Bronchial epithelial cell (primary cell): ENCODE measurements around the gene DHX35. TPM values are rescaled to one million over a fixed set of nuclear protein-coding genes. Genes with fewer than 3 reads are reported as not detected.

ENCODE experiments used
- DNase-seq: peaks from one replicate; pipeline ENCODE4 v3.0.0-alpha.2; 2010; ENCODE audit warnings: low read depth
- FAIRE-seq: peaks from 2 replicates; lab custom pipeline; 2011; peaks lifted over from hg19 to GRCh38; lab: Jason Lieb, UNC
- H3K27me3 ChIP-seq: 2 replicates; pipeline ENCODE4 v1.5.1; 2011; ENCODE audit warnings: low read length; ENCODE audit not compliant: control insufficient read depth, insufficient read depth
- H3K36me3 ChIP-seq: 2 replicates; pipeline ENCODE4 v1.5.1; 2011; ENCODE audit warnings: low read length; ENCODE audit not compliant: control insufficient read depth, insufficient read depth
- H3K4me3 ChIP-seq: 2 replicates; pipeline ENCODE4 v1.5.1; 2011; ENCODE audit warnings: mild to moderate bottlenecking, low read depth, low read length, control low read depth
- total RNA-seq: library from RNA; depleted of rRNA; stranded (reverse); fragments of >200 nt; gene quantifications from 2 replicates; pipeline ENCODE4 v1.2.1, GENCODE V29; 2014
- TF ChIP-seq, protein P1 (sequence below): IDR thresholded peaks from 2 replicates; pipeline ENCODE4 v1.5.1; 2011; ENCODE audit warnings: mild to moderate bottlenecking, moderate library complexity, low read length, control low read depth, inconsistent platforms; ENCODE audit not compliant: insufficient read depth, severe bottlenecking

The DHX35 gene
- total RNA-seq, 1 donor from 2014 or later: 8.2 TPM

DNA sequence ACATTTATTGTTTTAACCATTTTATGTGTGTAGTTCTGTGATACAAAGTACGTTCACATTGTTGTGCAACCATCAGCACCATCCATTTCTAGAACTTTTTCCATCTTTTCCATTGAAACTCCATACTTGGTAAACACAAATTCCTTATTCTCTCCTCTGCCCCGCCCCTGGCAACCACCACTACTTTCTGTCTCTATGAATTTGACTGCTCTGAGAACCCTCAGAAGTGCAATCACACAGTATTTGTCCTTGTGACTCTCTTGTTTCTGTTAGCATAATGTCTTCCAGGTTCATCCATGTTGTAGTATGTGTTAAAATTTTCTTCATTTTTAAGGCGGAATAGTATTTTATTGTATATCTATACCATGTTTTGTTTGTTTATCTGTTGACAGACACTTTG lies 56.9 kb downstream of the DHX35 start:
- FAIRE-seq (no peak), DNase-seq (no peak)
- H3K27me3 ChIP-seq: no peaks in the 10 kb centered on the region
- TF ChIP-seq, protein P1, sequence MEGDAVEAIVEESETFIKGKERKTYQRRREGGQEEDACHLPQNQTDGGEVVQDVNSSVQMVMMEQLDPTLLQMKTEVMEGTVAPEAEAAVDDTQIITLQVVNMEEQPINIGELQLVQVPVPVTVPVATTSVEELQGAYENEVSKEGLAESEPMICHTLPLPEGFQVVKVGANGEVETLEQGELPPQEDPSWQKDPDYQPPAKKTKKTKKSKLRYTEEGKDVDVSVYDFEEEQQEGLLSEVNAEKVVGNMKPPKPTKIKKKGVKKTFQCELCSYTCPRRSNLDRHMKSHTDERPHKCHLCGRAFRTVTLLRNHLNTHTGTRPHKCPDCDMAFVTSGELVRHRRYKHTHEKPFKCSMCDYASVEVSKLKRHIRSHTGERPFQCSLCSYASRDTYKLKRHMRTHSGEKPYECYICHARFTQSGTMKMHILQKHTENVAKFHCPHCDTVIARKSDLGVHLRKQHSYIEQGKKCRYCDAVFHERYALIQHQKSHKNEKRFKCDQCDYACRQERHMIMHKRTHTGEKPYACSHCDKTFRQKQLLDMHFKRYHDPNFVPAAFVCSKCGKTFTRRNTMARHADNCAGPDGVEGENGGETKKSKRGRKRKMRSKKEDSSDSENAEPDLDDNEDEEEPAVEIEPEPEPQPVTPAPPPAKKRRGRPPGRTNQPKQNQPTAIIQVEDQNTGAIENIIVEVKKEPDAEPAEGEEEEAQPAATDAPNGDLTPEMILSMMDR: no peak
- peaks cover 4% of the 10 kb centered on the region for H3K36me3 ChIP-seq
- no peak overlapping the region for H3K4me3 ChIP-seq

DNA sequence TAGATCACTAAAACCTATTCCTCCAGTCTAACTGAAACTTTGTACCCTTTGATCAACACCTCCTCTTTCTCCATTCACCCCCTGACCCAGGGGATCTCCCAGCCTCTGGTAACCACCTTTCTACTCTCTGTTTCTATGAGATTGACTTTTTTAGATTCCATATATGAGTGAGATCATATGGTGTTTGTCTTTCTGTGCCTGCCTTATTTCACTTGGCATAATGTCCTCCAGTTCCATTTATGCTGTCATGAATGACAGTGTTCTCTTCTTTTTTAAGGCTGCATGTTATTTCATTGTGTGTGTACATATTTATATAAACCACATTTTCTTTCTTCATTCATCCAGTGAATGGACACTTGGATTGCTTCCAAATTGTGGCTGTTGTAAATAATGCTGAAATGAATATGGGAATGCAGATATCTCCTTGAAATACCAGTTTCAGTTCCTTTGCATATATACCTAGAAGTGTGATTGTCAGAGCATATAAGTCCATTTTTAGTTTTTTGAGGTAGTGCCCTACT lies 57.7 kb downstream of the DHX35 start:
- no peak for DNase-seq
- H3K4me3 ChIP-seq: no peak overlapping the region
- TF ChIP-seq, protein P1: no peak
- FAIRE-seq: no peak
- H3K36me3 ChIP-seq: peaks cover 4% of the 10 kb centered on the region
- no peaks in the 10 kb centered on the region for H3K27me3 ChIP-seq

DNA sequence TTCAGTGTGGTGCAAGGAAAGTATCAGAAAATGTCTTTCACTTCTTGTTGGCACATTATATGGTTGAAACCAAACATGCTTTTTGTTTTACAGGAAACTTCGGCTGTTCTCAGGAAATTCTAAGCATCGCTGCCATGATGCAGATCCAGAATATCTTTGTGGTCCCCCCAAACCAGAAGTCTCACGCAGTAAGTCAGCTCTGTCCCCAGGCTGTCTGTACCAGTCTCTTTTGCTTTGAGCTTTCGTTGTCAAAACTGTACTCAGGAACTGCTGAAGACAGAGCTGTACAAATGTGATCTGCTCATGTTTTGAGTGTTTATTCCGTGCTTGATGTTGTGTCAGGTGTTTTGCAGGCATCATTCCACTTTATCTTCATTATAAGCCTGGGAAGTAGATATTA lies 59.6 kb downstream of the DHX35 start:
- FAIRE-seq: no peak
- peaks cover 5% of the 10 kb centered on the region for H3K36me3 ChIP-seq

GRCh38 chr20:39025883-39026282 lies 63.7 kb downstream of the DHX35 start:
- no peak for FAIRE-seq
- H3K36me3 ChIP-seq: peaks cover 5% of the 10 kb centered on the region

More for the DNA sequence above, 59.6 kb downstream of the DHX35 start:
- Histone ChIP-seq H3K4me3 (no peak overlapping the region), H3K27me3 (no peaks in the 10 kb centered on the region)
- DNase-seq: no peak
- TF ChIP-seq, protein P1: no peak

DNA sequence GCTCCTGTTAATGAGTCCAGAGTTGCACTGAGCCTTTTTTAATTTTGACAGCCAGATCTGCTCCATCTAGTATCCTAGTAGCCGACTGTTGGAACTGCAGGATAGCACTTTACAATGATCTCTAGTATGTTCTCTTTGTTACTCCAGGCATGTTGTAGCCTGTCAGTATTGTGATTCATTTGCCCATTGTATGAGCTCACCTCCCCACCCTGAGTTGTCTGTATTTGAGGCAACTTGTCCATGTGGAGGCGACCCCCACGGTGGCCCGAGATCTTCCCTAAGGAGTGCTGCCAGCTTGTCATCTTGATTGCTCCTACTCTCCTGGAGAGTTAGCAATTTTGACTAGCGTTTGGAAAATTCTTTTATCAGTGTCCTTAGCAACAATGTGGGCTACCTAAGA lies 67.2 kb downstream of the DHX35 start:
- DNase-seq: peak; percentile 92
- no peak for FAIRE-seq
- Histone ChIP-seq H3K4me3 (no peak overlapping the region), H3K27me3 (no peaks in the 10 kb centered on the region), H3K36me3 (peaks cover 1% of the 10 kb centered on the region)
- TF ChIP-seq, protein P1: no peak

More at GRCh38 chr20:39025883-39026282, 63.7 kb downstream of the DHX35 start:
- TF ChIP-seq, protein P1: no peak
- Histone ChIP-seq H3K27me3 (no peaks in the 10 kb centered on the region), H3K4me3 (no peak overlapping the region)
- no peak for DNase-seq

GRCh38 chr20:39032997-39033396 lies 70.9 kb downstream of the DHX35 start:
- peaks cover 1% of the 10 kb centered on the region for H3K36me3 ChIP-seq
- no peak overlapping the region for H3K4me3 ChIP-seq
- no peaks in the 10 kb centered on the region for H3K27me3 ChIP-seq
- FAIRE-seq (no peak), DNase-seq (no peak)
- TF ChIP-seq, protein P1: no peak
